KMS-11 (cell line): ENCODE data around the gene CYP11A1.

ENCODE experiments used
- H2AFZ ChIP-seq: fragments of 200-600 bp; sonication (generic); 2 replicates; pipeline ENCODE4 v1.6.1; 2016; ENCODE audit warnings: antibody characterized with exemption, mixed run types, low read depth
- H3K27ac ChIP-seq: fragments of 200-600 bp; sonication (generic); 2 replicates; pipeline ENCODE4 v1.6.1; 2016; ENCODE audit warnings: mild to moderate bottlenecking, mixed run types
- H3K27me3 ChIP-seq: fragments of 200-600 bp; sonication (generic); 2 replicates; pipeline ENCODE4 v1.6.1; 2017; ENCODE audit warnings: mild to moderate bottlenecking, low read depth, mixed run types, moderate library complexity; ENCODE audit not compliant: insufficient read depth
- H3K36me3 ChIP-seq: fragments of 200-600 bp; sonication (generic); 2 replicates; pipeline ENCODE4 v1.6.1; 2017; ENCODE audit warnings: mild to moderate bottlenecking, mixed run types; ENCODE audit not compliant: insufficient read depth
- H3K4me1 ChIP-seq: fragments of 200-600 bp; sonication (generic); 2 replicates; pipeline ENCODE4 v1.6.1; 2016; ENCODE audit warnings: mild to moderate bottlenecking, low read depth, mixed run types; ENCODE audit not compliant: poor library complexity, severe bottlenecking
- H3K4me2 ChIP-seq: fragments of 200-600 bp; sonication (generic); 2 replicates; pipeline ENCODE4 v1.7.0; 2016; ENCODE audit warnings: mild to moderate bottlenecking, mixed run types
- H3K4me3 ChIP-seq: fragments of 200-600 bp; sonication (generic); IDR thresholded peaks from 2 replicates; pipeline ENCODE4 v1.6.1; 2017; ENCODE audit warnings: low read depth, low read length, mixed read lengths; ENCODE audit not compliant: insufficient read depth
- H3K79me2 ChIP-seq: fragments of 200-600 bp; sonication (generic); 2 replicates; pipeline ENCODE4 v1.6.1; 2016; ENCODE audit warnings: low read depth, mixed run types; ENCODE audit not compliant: insufficient read depth
- H3K9ac ChIP-seq: fragments of 200-600 bp; sonication (generic); 2 replicates; pipeline ENCODE4 v1.6.1; 2016; ENCODE audit warnings: mild to moderate bottlenecking, mixed run types
- H4K20me1 ChIP-seq: fragments of 200-600 bp; sonication (generic); 2 replicates; pipeline ENCODE4 v1.6.1; 2016; ENCODE audit warnings: mild to moderate bottlenecking, mixed run types; ENCODE audit not compliant: insufficient read depth
- CTCF ChIP-seq: fragments of 200-600 bp; sonication (generic); conservative IDR thresholded peaks from 2 replicates; pipeline ENCODE4 v1.6.1; 2017; ENCODE audit warnings: low read depth, mild to moderate bottlenecking, antibody characterized with exemption, low read length, moderate library complexity, mixed read lengths

Gene CYP11A1

GRCh38 chr15:74385733-74386132 is 18.3 kb upstream of the CYP11A1 start:
- Histone ChIP-seq H3K4me3 (no peak overlapping the region), H3K36me3 (no peaks in the 10 kb centered on the region), H3K79me2 (no peaks in the 10 kb centered on the region), H3K9ac (no peak overlapping the region), H3K4me2 (no peak overlapping the region), H3K4me1 (peaks cover 30% of the 10 kb centered on the region), H2AFZ (no peak overlapping the region), H4K20me1 (no peaks in the 10 kb centered on the region), H3K27ac (no peak overlapping the region), H3K27me3 (no peaks in the 10 kb centered on the region)
- TF ChIP-seq CTCF: no peak

- Histone ChIP-seq H3K36me3 (no peaks in the 10 kb centered on the region), H3K4me2 (no peak overlapping the region), H2AFZ (no peak overlapping the region), H4K20me1 (no peaks in the 10 kb centered on the region), H3K27me3 (no peaks in the 10 kb centered on the region), H3K4me3 (no peak overlapping the region), H3K9ac (no peak overlapping the region), H3K4me1 (peaks cover 30% of the 10 kb centered on the region), H3K27ac (no peak overlapping the region), H3K79me2 (no peaks in the 10 kb centered on the region)
- no peak for TF ChIP-seq CTCF
These were observed 17.6 kb upstream of the CYP11A1 start for GRCh38 chr15:74384881-74385643.

GRCh38 chr15:74384566-74384880 is 17.1 kb upstream of the CYP11A1 start:
- H3K27ac ChIP-seq: peak overlapping the region; percentile 48; the same call in 1 of the 2 replicates
- peak overlapping the region; percentile 60; the same call in 1 of the 2 replicates for H3K4me2 ChIP-seq
- H3K4me3 ChIP-seq: no peak overlapping the region
- no peaks in the 10 kb centered on the region for H3K36me3 ChIP-seq
- TF ChIP-seq CTCF: no peak
- no peaks in the 10 kb centered on the region for H3K79me2 ChIP-seq
- peaks cover 30% of the 10 kb centered on the region for H3K4me1 ChIP-seq
- H4K20me1 ChIP-seq: no peaks in the 10 kb centered on the region
- no peak overlapping the region for H3K9ac ChIP-seq
- H2AFZ ChIP-seq: peak overlapping the region; percentile 54; the same call in 1 of the 2 replicates
- H3K27me3 ChIP-seq: no peaks in the 10 kb centered on the region

- no peaks in the 10 kb centered on the region for H4K20me1 ChIP-seq
- peaks cover 30% of the 10 kb centered on the region for H3K4me1 ChIP-seq
- no peak for TF ChIP-seq CTCF
These were observed 16.5 kb upstream of the CYP11A1 start for GRCh38 chr15:74383695-74384565.

More at GRCh38 chr15:74383695-74384565, 16.5 kb upstream of the CYP11A1 start:
- no peaks in the 10 kb centered on the region for H3K79me2 ChIP-seq
- peak overlapping the region; percentile 48 for H3K27ac ChIP-seq
- peak overlapping the region; percentile 60 for H3K4me2 ChIP-seq
- no peaks in the 10 kb centered on the region for H3K36me3 ChIP-seq
- no peak overlapping the region for H3K4me3 ChIP-seq
- H3K9ac ChIP-seq: no peak overlapping the region
- no peaks in the 10 kb centered on the region for H3K27me3 ChIP-seq
- peak overlapping the region; percentile 54; the same call in 1 of the 2 replicates for H2AFZ ChIP-seq
